CD4-positive, alpha-beta T cell treated with Interleukin-10 for 1 hour (primary cell): ENCODE measurements around the gene ABCC3.

Source experiments
- DNase-seq: peaks from one replicate; pipeline ENCODE4 v3.0.0-alpha.2; 2020

The ABCC3 gene, protein sequence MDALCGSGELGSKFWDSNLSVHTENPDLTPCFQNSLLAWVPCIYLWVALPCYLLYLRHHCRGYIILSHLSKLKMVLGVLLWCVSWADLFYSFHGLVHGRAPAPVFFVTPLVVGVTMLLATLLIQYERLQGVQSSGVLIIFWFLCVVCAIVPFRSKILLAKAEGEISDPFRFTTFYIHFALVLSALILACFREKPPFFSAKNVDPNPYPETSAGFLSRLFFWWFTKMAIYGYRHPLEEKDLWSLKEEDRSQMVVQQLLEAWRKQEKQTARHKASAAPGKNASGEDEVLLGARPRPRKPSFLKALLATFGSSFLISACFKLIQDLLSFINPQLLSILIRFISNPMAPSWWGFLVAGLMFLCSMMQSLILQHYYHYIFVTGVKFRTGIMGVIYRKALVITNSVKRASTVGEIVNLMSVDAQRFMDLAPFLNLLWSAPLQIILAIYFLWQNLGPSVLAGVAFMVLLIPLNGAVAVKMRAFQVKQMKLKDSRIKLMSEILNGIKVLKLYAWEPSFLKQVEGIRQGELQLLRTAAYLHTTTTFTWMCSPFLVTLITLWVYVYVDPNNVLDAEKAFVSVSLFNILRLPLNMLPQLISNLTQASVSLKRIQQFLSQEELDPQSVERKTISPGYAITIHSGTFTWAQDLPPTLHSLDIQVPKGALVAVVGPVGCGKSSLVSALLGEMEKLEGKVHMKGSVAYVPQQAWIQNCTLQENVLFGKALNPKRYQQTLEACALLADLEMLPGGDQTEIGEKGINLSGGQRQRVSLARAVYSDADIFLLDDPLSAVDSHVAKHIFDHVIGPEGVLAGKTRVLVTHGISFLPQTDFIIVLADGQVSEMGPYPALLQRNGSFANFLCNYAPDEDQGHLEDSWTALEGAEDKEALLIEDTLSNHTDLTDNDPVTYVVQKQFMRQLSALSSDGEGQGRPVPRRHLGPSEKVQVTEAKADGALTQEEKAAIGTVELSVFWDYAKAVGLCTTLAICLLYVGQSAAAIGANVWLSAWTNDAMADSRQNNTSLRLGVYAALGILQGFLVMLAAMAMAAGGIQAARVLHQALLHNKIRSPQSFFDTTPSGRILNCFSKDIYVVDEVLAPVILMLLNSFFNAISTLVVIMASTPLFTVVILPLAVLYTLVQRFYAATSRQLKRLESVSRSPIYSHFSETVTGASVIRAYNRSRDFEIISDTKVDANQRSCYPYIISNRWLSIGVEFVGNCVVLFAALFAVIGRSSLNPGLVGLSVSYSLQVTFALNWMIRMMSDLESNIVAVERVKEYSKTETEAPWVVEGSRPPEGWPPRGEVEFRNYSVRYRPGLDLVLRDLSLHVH (N-terminal part only)

DNA sequence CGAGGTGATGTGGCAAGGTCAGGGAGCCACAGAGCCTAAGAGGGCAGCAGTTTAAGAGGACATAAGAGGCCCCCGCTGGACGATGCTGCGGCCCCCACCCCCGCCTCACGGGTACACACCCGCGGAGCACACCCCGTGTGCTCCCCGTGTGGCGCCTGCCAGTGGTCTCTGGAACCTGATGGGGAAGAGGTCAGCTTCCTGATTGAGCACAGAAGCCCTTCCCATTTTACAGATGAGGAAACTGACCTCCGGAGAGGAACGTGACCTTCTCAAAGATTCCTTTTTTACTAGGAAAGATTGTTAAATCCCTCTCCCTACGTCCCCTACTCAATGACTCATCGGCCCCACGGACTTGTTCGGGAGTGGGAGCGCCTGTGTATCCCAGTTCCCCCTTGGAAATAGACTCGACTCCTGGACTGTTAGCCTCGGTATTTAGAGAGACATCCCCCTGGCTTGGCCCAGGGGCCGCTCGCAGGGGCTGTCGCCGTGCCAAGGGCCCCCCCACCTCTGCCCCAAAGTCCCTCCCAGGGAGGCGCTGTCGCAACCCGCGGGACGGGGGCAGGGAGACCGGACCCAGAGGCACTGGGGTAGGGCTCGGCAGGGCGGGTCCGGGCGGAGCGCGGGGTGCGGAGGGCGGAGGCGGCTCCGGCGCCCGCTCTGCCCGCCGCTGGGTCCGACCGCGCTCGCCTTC, at the start of gene ABCC3:
Gene ABCC3, plus strand, starts transcription at position 658 of the 691 bp plus-strand sequence. CDS start 56 bp downstream, outside the sequence.
- no peak for DNase-seq

- no peak for DNase-seq
These were observed 49.3 kb upstream of the ABCC3 start for GRCh38 chr17:50585346-50585745.

DNA sequence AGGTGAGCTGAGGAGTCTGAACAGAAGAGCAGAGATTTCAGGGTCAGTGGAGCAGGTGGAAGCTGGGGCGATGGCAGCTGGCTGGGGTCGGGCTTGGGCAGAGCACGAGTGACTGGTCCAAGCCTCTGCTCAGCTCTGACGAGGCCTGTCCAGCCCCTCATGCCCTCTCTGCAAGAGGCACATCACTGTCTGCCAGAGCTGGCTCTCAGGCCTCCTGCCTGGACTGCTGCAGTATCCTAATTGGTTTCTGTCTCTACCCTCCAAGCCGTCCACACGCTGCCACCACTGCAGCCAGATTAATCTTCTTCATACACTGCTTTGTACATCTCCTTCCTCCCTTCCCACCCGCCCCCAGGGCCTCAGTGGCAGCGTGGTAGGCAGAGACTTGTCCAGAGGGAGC, 48.8 kb upstream of the ABCC3 start:
- DNase-seq: no peak

DNA sequence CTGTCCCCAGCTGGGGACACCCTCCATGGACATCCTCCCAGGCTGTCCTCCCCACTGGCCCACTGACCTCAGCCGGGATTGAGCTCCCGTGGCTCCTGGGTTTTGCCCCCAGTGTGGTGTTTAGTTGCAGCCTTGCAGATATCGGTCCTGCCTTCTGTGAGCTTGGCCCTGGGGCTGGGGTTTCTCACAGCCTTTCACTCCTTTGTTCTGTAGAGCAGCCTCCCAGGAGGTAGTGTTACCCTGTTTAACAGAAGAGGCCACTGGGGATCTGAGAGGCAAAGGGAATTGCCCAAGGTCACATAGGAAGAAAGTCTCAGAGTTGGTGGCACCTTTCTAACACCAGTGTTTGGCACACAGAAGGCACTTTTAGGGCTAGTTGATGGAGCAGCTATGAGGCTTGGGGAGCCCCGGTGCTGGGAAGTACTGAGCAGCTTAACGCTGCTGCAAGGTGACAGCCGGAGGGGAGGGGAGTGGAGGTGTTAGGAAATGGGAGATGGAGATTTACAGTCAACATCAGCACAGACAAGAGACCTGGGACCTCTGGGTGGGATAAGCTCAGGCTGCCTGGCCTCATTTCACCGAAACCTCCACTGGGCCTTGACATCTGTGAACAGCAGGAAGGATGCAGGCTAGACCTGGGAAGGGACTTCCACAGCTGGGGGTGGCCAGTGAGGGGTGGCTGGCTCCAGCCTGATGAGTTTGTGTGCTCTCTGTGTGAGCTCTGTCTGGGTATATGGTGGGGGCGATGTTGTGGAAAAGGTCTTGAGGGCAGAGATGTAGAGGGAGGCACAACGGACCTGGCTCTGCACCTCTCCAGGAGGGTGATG, 48.0 kb upstream of the ABCC3 start:
- DNase-seq: no peak

GRCh38 chr17:50587571-50587970, 47.1 kb upstream of the ABCC3 start:
- DNase-seq: no peak

GRCh38 chr17:50588391-50589049, 46.2 kb upstream of the ABCC3 start:
- DNase-seq: no peak

DNA sequence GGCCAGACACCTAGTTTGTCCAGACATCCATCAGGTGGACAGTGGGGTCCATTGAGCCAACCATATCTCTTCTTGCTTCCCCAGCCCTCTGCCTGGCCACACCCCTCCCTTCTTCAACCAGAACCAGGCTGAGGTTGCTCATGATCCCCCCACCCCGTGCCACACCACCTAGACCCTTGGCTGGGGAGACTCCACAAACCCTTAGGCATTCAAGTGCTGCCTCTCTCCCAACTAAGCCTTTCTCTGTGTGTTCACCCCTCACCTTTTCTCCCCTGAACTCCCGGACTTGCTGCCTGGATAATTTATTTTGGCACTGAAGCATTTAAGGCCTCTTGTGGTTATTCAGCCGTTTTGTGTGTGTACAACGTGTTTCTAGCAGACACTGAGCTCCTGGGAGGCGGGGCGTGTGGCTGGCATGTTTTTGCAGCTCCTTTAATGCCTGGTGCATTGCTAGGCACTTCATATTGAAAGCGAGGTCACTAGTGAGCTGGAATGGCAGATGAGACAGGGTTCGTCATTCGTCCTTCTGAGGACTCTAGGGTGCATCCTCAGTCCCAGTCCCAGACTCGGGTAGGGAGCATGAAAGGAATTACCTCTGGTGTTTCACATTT, 45.5 kb upstream of the ABCC3 start:
- no peak for DNase-seq

DNA sequence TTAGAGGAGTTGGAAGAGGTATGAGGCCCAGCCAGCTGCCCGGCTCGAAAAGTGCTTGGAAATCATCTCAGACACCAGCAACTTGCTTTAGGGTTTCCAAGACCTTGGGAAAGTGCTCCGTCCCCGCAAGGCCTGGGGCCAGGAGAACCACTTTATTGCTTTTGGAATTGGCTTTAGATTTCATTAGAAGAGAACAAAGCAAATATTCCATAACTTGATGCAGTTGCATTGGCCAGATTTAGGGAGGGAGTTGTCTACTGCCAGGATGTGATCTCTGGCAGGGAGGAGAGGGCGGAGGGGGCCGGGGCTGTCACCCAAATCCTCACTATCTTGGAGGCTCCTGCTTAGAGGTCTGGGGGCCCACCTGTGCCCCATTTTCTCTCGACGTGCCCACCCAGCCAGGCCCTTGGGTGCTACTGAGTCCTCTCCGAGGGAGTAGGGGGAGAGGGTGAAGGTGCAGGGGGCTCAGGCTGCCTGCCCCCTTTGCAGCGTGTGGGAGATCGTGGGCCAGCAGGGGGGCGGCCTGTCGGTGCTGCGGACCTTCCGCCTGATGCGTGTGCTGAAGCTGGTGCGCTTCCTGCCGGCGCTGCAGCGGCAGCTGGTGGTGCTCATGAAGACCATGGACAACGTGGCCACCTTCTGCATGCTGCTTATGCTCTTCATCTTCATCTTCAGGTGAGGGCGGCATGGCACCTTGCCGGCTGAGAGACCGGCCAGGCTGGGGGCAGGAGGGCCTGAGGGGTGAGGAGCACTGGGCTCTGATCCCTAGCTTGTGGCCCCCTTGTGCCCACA, 43.5 kb upstream of the ABCC3 start:
- no peak for DNase-seq

DNA sequence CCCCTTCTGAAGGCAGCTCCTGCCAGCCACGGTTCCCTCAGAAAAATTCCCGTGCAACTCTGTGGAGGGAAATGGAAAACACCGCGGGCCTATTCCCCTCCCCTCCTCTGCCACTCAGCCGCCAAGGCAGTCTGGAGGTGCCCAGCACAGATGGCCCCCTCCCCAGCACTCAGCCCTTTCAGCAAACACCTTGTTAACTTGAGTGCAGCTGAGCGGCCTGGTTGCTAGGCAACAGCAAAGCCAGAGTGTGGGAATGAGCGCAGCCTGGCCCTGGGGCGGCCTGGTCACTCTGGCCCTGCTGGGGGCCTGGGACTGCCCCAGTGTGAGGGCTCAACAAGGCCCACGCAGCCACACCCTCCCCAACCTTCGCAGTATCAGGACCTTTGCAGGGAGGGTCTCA, 41.4 kb upstream of the ABCC3 start:
- no peak for DNase-seq

DNA sequence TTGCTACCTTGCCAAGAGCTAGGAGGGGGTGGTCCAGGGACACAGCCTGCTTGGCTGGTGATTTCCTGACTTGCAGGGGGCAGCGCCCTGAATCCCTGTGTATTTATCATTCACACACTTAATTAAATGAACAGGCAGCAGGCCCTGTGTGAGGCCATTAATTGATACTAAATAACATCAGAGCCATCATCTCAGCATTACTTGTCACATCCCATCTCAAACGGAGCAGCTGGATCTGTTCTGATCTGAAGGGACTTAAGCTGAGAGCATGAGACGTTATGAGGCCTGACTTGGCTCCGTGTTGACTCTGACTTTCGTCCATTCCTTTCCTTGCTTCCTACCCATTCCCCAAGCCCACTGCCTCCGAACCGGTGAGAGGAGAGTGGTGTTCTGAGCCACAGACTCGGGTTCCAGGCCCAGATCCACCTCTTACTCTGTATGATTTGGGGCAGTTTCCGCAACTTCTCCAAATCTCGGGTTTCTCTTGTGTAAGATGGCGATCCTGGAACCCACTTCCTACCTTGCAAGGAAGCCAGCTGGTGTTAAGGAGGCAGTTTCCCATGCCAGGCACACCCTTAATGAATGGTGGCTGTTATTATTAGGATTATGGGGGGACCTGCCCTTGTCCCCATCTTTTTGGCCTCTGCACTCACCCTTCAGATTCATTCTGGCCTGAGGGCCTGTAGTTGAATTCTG, 40.4 kb upstream of the ABCC3 start:
- DNase-seq: no peak

DNA sequence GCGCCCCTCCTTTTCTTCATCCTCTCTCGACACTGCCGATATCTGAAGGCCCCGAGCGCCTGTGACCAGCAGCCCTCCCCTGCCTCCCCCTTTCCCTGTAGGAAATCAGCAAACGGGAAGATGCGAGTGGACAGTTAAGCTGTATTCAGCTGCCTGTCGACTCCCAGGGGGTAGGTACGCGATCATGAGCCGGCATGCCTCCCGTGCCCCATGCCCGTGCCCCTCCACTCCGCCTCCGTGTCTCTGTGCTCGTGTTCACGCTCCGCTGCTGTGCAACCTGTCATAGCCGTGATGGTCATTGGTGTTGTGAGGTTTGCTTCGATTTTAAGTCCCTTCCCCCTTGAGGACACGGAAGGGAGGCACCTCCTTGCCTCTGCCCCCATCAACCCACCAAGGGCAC, 39.8 kb upstream of the ABCC3 start:
- DNase-seq: no peak

DNA sequence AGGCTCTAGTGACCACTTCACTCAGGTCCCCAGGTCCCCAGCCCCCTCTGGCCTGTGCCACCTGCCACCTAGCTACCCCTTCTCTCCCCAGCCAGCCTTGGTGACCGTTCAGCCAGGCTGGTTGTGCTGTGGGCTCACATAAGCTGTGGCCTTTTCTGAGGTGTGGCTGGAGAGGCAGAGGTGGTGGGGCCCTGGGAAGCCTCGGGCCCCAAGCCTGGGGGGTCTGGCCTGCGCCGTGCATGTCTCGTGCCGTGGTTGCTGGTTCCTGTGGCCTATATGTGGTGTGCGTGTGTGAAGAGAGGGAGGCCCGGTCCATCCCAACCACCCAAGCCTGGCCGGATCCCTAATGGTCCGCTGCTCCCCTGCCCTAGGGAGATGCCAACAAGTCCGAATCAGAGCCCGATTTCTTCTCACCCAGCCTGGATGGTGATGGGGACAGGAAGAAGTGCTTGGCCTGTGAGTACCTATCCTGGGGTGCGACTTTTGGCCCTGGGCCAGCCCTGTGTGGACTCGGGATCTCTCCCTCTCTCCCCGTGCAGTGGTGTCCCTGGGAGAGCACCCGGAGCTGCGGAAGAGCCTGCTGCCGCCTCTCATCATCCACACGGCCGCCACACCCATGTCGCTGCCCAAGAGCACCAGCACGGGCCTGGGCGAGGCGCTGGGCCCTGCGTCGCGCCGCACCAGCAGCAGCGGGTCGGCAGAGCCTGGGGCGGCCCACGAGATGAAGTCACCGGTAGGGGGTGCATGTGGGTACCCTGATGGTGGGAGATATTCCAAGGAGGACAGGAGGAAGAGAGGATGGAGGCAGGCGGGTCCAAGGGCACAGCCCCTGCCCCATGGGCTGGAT, 38.3 kb upstream of the ABCC3 start:
- DNase-seq: no peak

- no peak for DNase-seq
These were observed 36.2 kb upstream of the ABCC3 start for GRCh38 chr17:50598487-50598886.

DNA sequence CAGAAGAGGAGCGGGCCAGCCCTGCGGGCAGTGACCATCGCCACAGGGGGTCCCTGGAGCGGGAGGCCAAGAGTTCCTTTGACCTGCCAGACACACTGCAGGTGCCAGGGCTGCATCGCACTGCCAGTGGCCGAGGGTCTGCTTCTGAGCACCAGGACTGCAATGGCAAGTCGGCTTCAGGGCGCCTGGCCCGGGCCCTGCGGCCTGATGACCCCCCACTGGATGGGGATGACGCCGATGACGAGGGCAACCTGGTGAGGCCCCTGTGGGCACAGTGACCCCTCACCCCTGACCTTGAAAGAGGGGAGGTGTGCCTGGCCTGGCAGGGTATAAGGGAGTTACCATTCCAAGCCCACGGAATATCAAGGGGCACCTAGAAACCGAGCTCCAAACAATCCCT, 35.1 kb upstream of the ABCC3 start:
- no peak for DNase-seq

GRCh38 chr17:50601823-50602375, 32.8 kb upstream of the ABCC3 start:
- DNase-seq: no peak

GRCh38 chr17:50602836-50603235, 31.8 kb upstream of the ABCC3 start:
- no peak for DNase-seq

GRCh38 chr17:50603340-50603739, 31.3 kb upstream of the ABCC3 start:
- no peak for DNase-seq

DNA sequence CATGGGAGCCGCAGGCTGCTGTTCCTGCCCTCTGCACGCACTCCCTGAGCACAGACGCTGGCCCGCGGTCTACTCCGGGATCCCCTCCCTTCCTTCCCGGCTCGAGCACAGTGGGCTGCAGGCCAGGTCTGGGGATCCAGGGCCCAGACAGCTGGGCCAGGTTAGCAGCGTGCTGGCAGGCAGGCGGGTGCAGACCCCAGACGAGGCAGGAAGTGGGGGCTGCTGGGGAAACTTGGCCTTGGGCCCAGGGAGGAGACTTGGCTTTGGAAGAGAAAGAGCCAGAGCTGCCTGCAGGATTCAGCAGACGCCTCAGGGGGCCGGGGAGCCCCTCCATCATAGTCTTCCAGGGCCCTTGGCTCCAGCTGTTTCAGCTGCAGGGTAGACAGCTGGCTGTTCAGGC, 30.2 kb upstream of the ABCC3 start:
- DNase-seq: no peak
